ENCODE data around the gene UBE2E1.

GRCh38 chr3:23835802-23836201, 30.0 kb downstream of the UBE2E1 start:
- TF ChIP-seq, protein P1, sequence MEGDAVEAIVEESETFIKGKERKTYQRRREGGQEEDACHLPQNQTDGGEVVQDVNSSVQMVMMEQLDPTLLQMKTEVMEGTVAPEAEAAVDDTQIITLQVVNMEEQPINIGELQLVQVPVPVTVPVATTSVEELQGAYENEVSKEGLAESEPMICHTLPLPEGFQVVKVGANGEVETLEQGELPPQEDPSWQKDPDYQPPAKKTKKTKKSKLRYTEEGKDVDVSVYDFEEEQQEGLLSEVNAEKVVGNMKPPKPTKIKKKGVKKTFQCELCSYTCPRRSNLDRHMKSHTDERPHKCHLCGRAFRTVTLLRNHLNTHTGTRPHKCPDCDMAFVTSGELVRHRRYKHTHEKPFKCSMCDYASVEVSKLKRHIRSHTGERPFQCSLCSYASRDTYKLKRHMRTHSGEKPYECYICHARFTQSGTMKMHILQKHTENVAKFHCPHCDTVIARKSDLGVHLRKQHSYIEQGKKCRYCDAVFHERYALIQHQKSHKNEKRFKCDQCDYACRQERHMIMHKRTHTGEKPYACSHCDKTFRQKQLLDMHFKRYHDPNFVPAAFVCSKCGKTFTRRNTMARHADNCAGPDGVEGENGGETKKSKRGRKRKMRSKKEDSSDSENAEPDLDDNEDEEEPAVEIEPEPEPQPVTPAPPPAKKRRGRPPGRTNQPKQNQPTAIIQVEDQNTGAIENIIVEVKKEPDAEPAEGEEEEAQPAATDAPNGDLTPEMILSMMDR (IDR thresholded peaks at IDR 0.05), result no peak
- no peak for TF ChIP-seq POLR2A (IDR thresholded peaks at IDR 0.05)
